Subcutaneous abdominal adipose tissue (tissue), 5 donors: ENCODE measurements around the gene PTPRR.

ENCODE experiments used
- H3K27ac ChIP-seq: one replicate; pipeline ENCODE4 v1.7.0; 2013; ENCODE audit warnings: low read depth, mild to moderate bottlenecking, inconsistent platforms, low read length, moderate library complexity
- H3K27me3 ChIP-seq, 5 donors: one replicate each; pipeline ENCODE4 v1.7.0; 2013; ENCODE audit warnings: low read length in 5 of 5, inconsistent platforms in 1 of 5; ENCODE audit not compliant: control insufficient read depth in 5 of 5, insufficient read depth in 4 of 5
- H3K36me3 ChIP-seq, 5 donors: one replicate each; pipeline ENCODE4 v1.7.0; 2013; ENCODE audit warnings: low read length in 5 of 5; ENCODE audit not compliant: control insufficient read depth in 5 of 5, insufficient read depth in 5 of 5
- H3K4me1 ChIP-seq, 5 donors: one replicate each; pipeline ENCODE4 v1.7.0; 2013; ENCODE audit warnings: low read length in 5 of 5, mild to moderate bottlenecking in 3 of 5, moderate library complexity in 1 of 5; ENCODE audit not compliant: control insufficient read depth in 5 of 5, insufficient read depth in 5 of 5
- H3K4me3 ChIP-seq, 5 donors: one replicate each; pipeline ENCODE4 v1.7.0; 2013; ENCODE audit warnings: low read length in 5 of 5, low read depth in 1 of 5
- H3K9ac ChIP-seq, 5 donors: one replicate each; pipeline ENCODE4 v1.7.0; 2013; ENCODE audit warnings: low read length in 5 of 5, mild to moderate bottlenecking in 4 of 5, moderate library complexity in 3 of 5
- H3K9me3 ChIP-seq, 5 donors: one replicate each; pipeline ENCODE4 v1.7.0; 2013; ENCODE audit warnings: low read length in 5 of 5; ENCODE audit not compliant: control insufficient read depth in 5 of 5
- donor health status: healthy.
- donor health status: healthy.
- donor health status: healthy.
- donor health status: healthy.
- donor health status: healthy.

Gene PTPRR

DNA sequence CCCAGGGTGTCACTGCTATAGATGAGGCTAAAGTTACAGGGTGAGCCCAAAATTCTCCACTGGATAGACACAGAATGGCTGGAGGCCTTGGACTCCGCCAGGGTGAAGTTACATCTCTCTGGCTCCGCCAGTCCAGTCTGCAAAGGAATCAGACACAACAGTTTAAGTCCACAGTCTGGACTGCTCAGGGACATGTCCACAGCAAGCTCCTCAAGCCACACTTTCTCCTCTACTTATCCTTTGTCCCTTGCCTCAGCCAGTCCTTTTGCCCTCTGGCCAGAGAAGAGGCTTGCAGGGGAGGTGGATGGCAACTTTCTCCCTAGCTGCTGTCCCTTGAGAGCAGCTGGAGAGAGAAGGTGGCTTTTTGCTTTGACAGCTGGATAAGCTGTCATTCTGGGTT lies 311.3 kb downstream of the PTPRR start:
- Histone ChIP-seq H3K27ac (peak overlapping the region; percentile 42), H3K4me1 (peaks cover 0 to 33% (median 9%) of the 10 kb centered on the region in 5 donors), H3K9me3 (no peaks in the 10 kb centered on the region), H3K4me3 (peak overlapping the region in 4 of 5 donors; percentile 66 to 84 (median 71)), H3K27me3 (peaks cover 5 to 10% (median 6%) of the 10 kb centered on the region in 5 donors), H3K36me3 (no peaks in the 10 kb centered on the region), H3K9ac (peak overlapping the region in 4 of 5 donors; percentile 19 to 81 (median 56))

DNA sequence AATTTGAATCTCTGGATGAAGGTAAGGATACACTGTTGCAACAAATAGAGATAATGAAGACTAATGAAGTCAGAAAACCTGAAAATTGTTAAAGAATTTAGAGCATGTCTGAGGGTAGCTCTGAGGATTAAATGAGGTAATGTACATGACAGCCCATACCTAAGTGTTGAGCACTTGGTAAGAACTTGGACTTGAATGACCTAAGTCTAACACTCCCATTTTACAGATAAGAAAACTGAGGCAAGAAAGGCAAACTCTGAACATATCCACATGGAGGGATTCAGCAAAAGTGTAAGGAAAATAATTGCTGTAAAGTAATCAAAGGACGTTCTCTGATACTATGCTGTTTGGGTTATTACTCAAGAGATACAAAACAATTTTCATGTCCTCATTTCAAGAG lies 312.4 kb downstream of the PTPRR start:
- Histone ChIP-seq H3K9me3 (no peaks in the 10 kb centered on the region), H3K27me3 (peaks cover 5 to 10% (median 6%) of the 10 kb centered on the region in 5 donors), H3K36me3 (no peaks in the 10 kb centered on the region), H3K9ac (peak overlapping the region in 1 of 5 donors; percentile 38), H3K4me3 (peak overlapping the region in 3 of 5 donors; percentile 66 to 84 (median 76)), H3K27ac (no peak overlapping the region), H3K4me1 (peaks cover 0 to 30% (median 9%) of the 10 kb centered on the region in 5 donors)

DNA sequence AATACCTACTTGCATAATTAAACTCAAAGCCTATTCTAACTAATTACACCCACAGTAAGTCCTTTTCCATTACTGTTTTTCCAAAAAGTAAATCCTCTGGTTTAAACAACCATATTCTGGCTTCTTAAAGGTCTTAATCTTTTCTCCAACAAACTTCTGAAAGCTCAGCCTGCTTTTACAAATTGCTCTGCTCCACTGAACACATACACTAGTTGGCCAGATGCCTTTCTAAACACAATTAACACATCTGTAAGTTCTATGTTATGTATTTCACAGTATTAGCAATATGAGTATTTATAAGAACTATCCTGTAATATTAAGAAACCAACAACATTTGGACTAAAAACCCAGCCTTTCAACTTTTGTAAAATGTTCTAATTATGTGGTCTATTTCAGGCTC lies 313.4 kb downstream of the PTPRR start:
- peak overlapping the region in 3 of 5 donors; percentile 46 to 84 (median 76) for H3K4me3 ChIP-seq
- H3K36me3 ChIP-seq: no peaks in the 10 kb centered on the region
- H3K27me3 ChIP-seq: peaks cover 5 to 10% (median 6%) of the 10 kb centered on the region in 5 donors
- peak overlapping the region in 1 of 5 donors; percentile 51 for H3K9ac ChIP-seq
- H3K4me1 ChIP-seq: peaks cover 0 to 27% (median 9%) of the 10 kb centered on the region in 5 donors
- no peak overlapping the region for H3K27ac ChIP-seq
- H3K9me3 ChIP-seq: no peaks in the 10 kb centered on the region

DNA sequence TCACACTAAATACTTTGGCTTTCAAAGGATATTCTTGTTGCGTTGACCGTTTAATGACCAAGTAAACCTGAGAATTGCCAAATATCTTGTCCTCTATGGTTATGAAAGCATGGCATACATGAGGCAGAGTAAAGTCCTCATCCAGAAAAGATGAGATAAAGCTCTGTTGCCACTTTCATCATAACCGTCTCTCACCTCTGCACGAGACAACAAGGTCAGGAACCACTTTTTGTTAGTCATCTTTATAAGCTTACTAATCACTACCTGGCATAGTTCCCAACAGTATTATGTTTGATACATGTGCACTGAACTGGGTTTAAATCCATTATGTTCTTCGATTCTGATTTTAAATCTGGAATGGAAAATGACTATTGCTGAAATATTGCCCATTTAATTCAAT lies 314.6 kb downstream of the PTPRR start:
- H3K27me3 ChIP-seq: peaks cover 5 to 10% (median 6%) of the 10 kb centered on the region in 5 donors
- H3K9ac ChIP-seq: no peak overlapping the region
- H3K4me3 ChIP-seq: peak overlapping the region in 3 of 5 donors; percentile 28 to 84 (median 76)
- H3K27ac ChIP-seq: peak overlapping the region; percentile 25
- peaks cover 0 to 22% (median 9%) of the 10 kb centered on the region in 5 donors for H3K4me1 ChIP-seq
- no peaks in the 10 kb centered on the region for H3K36me3 ChIP-seq
- no peaks in the 10 kb centered on the region for H3K9me3 ChIP-seq

DNA sequence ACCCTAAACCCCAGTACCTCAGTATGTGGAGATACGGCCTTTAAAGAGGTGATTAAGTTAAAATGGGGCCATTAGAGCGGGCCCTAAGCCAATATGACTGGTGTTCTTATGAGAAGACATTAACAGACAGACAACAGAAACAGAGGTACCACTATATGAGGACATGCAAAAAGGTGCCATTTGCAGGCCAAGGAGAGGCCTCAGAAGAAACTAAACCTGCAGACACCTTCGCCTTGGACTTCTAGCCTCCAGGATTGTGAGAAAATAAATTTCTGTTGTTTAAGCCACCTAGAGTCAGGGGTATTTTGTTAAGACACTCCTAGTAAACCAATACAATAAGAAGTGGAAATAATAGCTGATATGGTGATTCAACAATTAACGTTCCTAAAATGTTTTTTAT lies 315.9 kb downstream of the PTPRR start:
- Histone ChIP-seq H3K4me1 (peaks cover 0 to 17% (median 5%) of the 10 kb centered on the region in 5 donors), H3K9ac (no peak overlapping the region), H3K36me3 (no peaks in the 10 kb centered on the region), H3K27ac (no peak overlapping the region), H3K9me3 (no peaks in the 10 kb centered on the region), H3K27me3 (peaks cover 5 to 9% (median 6%) of the 10 kb centered on the region in 5 donors), H3K4me3 (peak overlapping the region in 1 of 5 donors; percentile 22)

DNA sequence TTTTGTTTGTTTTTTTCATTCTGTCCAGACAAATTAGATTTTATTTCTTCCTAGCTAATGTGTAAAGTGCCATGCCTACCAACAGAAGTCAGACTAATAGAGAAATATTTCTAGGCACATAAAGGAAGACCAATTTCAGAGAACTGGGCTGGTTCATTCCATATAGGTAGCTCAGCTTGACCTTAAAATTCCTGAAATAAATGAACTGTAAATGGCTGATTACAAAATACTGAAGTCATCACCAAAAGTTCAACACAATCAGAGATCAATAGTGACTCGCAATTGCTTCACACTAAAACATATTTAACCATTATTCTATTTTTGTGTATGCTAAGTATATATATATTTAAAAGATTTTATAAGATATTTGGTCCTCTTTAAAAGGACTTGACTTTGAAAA lies 317.5 kb downstream of the PTPRR start:
- H3K27ac ChIP-seq: no peak overlapping the region
- H3K9ac ChIP-seq: no peak overlapping the region
- H3K27me3 ChIP-seq: no peaks in the 10 kb centered on the region
- H3K4me3 ChIP-seq: no peak overlapping the region
- no peaks in the 10 kb centered on the region for H3K9me3 ChIP-seq
- H3K36me3 ChIP-seq: no peaks in the 10 kb centered on the region
- peaks cover 0 to 20% (median 0%) of the 10 kb centered on the region in 5 donors for H3K4me1 ChIP-seq

DNA sequence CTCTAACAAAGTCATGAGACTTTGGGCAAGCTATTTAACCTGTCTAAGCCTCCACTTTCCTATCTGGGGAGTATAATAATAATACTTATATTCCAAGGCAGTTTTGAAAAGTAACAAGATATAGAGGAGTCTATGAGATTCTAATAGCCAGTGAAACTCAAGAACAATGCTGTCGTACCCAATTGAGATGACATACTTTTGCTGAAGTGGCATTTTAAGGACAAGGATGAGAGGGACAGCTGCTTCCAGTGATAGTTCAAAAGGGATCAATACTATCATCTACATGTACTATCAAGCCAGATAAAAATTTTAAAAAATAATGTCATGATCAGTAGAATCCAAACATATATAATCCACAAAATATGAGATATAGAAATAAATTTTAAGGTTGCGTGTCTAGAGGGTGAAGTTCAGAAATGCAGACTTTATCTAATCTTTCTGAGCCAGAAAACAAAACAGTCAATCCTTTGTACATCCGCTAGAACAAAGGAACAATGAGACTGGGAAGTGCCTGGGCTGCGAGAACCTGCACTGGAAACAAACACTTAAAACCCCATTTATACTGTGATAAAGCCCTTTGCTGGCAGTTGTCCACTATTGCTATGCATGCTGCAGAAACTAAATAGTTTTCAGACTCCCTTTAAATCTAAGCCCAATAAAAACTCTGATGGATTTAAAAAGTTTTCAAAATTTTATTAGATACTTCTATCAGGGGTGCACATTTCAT lies 321.9 kb downstream of the PTPRR start:
- no peak overlapping the region for H3K4me3 ChIP-seq
- H3K27me3 ChIP-seq: peaks cover 0 to 4% (median 0%) of the 10 kb centered on the region in 5 donors
- H3K27ac ChIP-seq: no peak overlapping the region
- peaks cover 0 to 2% (median 0%) of the 10 kb centered on the region in 5 donors for H3K36me3 ChIP-seq
- H3K9me3 ChIP-seq: no peaks in the 10 kb centered on the region
- H3K9ac ChIP-seq: no peak overlapping the region
- H3K4me1 ChIP-seq: peaks cover 0 to 20% (median 0%) of the 10 kb centered on the region in 5 donors

DNA sequence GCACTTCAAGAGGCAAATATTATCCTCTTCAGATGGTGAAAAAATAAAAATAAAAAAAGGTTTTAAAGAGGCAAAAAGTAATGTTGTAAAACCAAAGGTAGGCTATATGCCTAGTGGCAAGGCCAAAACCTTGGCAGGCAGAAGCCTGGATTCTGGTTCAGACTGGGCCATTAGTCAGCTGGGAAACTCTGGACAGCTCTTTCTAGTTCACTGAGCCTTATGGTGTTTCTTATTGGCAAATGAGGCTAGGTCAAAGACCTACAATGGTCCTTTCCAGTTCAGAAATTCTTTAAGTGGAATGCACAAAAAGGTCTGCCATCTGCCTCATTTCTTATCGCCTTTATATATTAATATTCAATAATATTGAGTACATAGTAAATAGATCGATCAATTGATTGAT lies 327.9 kb downstream of the PTPRR start:
- H3K9me3 ChIP-seq: no peaks in the 10 kb centered on the region
- peaks cover 0 to 4% (median 0%) of the 10 kb centered on the region in 5 donors for H3K4me1 ChIP-seq
- no peak overlapping the region for H3K9ac ChIP-seq
- no peak overlapping the region for H3K27ac ChIP-seq
- H3K36me3 ChIP-seq: peaks cover 0 to 5% (median 0%) of the 10 kb centered on the region in 5 donors
- no peak overlapping the region for H3K4me3 ChIP-seq
- H3K27me3 ChIP-seq: peaks cover 0 to 4% (median 0%) of the 10 kb centered on the region in 5 donors

DNA sequence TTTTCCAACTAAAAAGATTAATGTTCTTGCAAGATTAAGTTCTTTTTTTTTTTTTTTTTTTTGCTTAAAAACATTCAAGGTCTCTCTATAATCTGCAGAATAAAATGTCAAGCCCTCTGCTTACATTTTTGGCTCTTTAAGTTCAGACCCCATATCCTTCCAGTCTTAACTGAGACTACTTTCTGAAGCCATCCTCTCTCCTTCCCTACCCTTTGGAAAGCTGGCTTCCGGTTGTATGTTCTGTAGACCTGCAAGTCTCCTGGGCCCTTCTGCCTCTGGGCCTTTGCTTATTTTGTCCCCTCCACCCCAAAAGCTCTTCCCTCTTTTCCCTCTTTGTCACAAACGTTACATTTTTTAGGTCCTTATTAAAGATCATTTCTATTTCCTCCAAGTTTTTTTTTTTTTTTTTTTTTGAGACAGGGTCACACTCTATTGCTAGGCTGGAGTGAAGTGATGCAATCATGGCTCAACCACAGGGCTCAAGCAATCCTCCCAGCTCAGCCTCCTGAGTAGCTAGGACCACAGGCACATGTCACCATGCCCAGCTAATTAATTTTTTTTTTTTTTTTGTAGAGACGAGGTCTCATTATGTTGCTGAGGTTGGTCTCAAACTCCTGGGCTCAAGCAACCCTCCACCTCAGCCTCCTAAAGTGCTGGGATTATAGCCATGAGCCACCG lies 329.9 kb downstream of the PTPRR start:
- Histone ChIP-seq H3K9me3 (no peaks in the 10 kb centered on the region), H3K27ac (no peak overlapping the region), H3K36me3 (peaks cover 0 to 8% (median 0%) of the 10 kb centered on the region in 5 donors), H3K9ac (no peak overlapping the region), H3K27me3 (peaks cover 0 to 4% (median 0%) of the 10 kb centered on the region in 5 donors), H3K4me1 (peaks cover 0 to 4% (median 0%) of the 10 kb centered on the region in 5 donors), H3K4me3 (no peak overlapping the region)

DNA sequence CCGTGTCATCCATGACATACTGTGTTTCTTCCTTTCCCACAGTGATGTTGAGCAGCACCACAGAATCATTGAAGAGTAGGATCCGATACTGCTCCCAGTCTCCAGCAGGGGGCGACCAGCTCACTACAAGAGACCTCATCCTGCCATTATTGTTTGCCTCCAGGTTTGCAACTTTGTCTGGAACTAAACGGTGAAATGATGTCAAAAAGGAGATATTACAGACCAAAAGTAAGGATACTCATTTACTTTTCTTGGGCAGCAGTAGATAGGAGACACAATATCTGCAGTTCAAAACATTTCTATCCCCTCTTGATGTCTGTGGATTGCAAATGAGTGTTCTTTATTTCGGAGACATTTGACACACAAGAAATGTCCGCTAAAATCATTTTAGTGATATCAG lies 330.5 kb downstream of the PTPRR start:
- peaks cover 0 to 1% (median 0%) of the 10 kb centered on the region in 5 donors for H3K9me3 ChIP-seq
- H3K9ac ChIP-seq: no peak overlapping the region

More for the DNA sequence above, 330.5 kb downstream of the PTPRR start:
- peaks cover 0 to 4% (median 0%) of the 10 kb centered on the region in 5 donors for H3K27me3 ChIP-seq
- peaks cover 0 to 4% (median 0%) of the 10 kb centered on the region in 5 donors for H3K4me1 ChIP-seq
- H3K4me3 ChIP-seq: no peak overlapping the region
- peaks cover 0 to 11% (median 0%) of the 10 kb centered on the region in 5 donors for H3K36me3 ChIP-seq
- H3K27ac ChIP-seq: no peak overlapping the region
